Fibroblast of lung (primary cell): ENCODE data around the gene SBF2.

Source experiments
- CTCF ChIP-seq, 2 donors: IDR thresholded peaks in 1 of 2; conservative IDR thresholded peaks in 1 of 2; 1 replicate in 1 of 2; 2 replicates in 1 of 2; pipeline ENCODE4 v1.5.1; 2011 to 2012; ENCODE audit warnings: low read length in 2 of 2, control low read depth in 1 of 2, inconsistent platforms in 1 of 2, low read depth in 1 of 2, mild to moderate bottlenecking in 1 of 2
- EZH2 ChIP-seq: IDR thresholded peaks from 2 replicates; pipeline ENCODE4 v1.5.1; 2012; ENCODE audit warnings: low read length, control low read depth, mild to moderate bottlenecking; ENCODE audit errors: missing control alignments

GRCh38 chr11:10117709-10118351 lies 176.2 kb downstream of the SBF2 start:
- no peak for TF ChIP-seq CTCF (conservative IDR thresholded peaks at IDR 0.05 in 1 of 2, IDR thresholded peaks at IDR 0.05 in 1 of 2; ENCODE audit: low read depth in 1 of 2, low read length in 2 of 2)
- no peak for TF ChIP-seq EZH2
